GM19099 (cell line): Measurements from ENCODE around the gene C10orf53.

Source experiments
- POLR2A ChIP-seq: IDR thresholded peaks from 3 replicates; pipeline ENCODE4 v1.6.1; 2011; ENCODE audit warnings: low read depth; ENCODE audit not compliant: insufficient read length; ENCODE audit errors: extremely low read depth

C10orf53 gene

GRCh38 chr10:49649294-49649693, 30.2 kb upstream of the C10orf53 start:
- no peak for TF ChIP-seq POLR2A

- TF ChIP-seq POLR2A: no peak
Measured at GRCh38 chr10:49649936-49650723, 29.3 kb upstream of the C10orf53 start.

GRCh38 chr10:49650724-49651034, 28.8 kb upstream of the C10orf53 start:
- no peak for TF ChIP-seq POLR2A

DNA sequence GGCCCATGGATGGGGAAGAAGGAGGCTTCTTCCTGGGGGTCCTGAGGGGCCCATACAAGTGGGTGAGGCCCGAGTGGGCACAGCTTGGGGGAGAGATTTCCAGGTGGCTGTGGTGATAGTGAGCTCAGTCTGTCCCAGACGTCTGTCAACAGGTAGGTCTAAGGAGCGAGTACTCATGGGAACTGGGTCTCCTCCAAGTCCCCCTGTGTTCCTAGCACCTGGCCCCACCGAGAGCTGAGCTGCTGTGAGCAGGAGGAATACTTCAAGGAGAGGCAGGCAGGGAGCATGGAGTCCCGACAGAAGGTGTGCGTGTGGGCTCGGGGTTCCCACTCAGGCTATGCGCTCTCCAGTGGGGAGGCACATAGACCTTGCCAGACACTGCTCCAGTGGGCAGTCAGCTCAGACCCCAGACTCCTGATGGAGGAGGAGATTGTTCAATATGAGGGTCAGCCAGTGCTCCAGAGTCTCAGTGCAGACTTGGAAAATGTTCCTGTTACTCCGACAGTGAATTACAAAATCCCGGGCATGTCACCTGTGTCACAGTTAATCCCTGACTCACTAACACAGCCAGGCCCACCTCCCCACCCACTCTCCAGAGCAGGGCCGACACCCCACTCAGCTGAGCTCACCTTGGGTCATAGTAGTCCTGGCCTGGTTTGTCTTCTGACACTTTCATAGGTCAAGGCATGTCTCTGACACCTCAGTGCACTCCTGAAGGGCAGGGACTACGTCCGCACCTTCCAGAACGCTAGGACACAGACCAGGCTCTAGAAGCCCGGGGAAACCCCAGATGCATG, 28.2 kb upstream of the C10orf53 start:
- TF ChIP-seq POLR2A: no peak

GRCh38 chr10:49651917-49652316, 27.5 kb upstream of the C10orf53 start:
- no peak for TF ChIP-seq POLR2A

GRCh38 chr10:49652421-49653272, 26.8 kb upstream of the C10orf53 start:
- TF ChIP-seq POLR2A: no peak

- TF ChIP-seq POLR2A: no peak
Measured at GRCh38 chr10:49653273-49653929, 26.1 kb upstream of the C10orf53 start.

- TF ChIP-seq POLR2A: no peak
Measured at GRCh38 chr10:49654036-49654693, 25.3 kb upstream of the C10orf53 start.

GRCh38 chr10:49655099-49655498, 24.4 kb upstream of the C10orf53 start:
- no peak for TF ChIP-seq POLR2A

GRCh38 chr10:49656845-49657493, 22.5 kb upstream of the C10orf53 start:
- TF ChIP-seq POLR2A: no peak

GRCh38 chr10:49657606-49658005, 21.8 kb upstream of the C10orf53 start:
- no peak for TF ChIP-seq POLR2A

DNA sequence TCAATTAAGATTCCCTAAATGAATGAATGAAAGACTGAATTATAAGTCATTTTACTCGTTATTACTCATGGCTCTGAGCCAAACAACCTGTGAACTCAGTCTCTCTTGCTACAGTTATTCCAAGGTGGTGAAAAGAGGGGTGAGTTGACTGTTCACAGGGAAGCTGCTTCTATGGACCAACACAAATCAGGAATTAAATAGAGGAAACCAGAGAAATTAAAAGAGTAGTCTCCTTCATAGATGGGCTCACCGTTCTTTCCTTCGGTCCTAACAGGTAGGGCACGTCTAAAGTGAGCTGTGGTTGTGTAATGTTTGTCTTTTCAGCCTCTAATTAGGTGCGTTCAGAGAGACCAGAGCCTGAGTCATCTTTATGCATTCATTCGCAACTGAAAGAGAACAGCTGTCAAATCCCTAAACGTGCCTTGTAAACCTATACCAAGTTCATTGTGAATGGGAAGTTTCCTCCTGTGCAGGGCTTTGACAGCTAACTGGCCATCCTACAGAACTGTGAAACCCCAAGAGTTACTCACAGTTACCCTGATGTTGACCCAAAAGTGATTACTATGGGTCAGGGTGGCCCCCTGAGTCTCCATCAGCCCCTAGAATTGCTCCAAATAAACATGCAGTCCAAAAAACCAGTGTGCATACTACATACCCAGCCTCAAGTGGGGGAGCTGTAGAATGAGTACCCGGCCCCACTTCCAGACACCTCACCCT, 18.2 kb upstream of the C10orf53 start:
- no peak for TF ChIP-seq POLR2A

DNA sequence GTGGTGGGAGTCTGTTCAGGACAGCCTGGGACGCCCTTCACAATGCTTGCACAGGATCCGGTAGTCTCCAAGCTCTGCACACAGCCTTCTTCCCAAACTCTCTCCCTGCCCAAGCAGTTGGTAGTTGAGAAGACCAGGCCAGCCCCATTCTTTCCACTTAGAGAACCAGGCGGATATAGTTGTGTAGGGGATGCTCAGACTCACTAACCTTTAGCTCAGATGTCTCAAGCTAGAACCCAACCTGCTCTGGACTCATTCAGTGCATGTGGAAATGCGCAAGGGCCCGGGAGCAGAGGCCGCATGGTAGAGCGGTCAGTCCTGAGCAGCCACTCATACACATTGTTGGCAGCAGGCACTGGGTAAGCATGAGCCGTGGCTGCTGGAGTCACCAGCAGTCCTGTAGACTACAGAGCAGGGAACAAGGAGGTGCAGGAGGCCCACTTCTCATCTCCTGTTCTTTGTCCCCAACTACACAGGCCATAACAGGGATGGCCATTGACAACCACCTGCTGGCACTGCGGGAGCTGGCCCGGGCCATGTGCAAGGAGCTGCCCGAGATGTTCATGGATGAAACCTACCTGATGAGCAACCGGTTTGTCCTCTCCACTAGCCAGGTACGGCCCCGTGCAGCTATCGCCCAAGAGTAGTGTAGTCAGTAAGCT, 17.2 kb upstream of the C10orf53 start:
- TF ChIP-seq POLR2A: no peak
